Lung microvascular endothelial cell (primary cell): ENCODE measurements around the gene PCNX4. TPM values are rescaled to one million over a fixed set of nuclear protein-coding genes. Genes with fewer than 3 reads are reported as not detected.

Experiments
- DNase-seq, 2 donors: peaks; one replicate each; pipeline versions ENCODE4 v3.0.0 to v3.0.0-alpha.2; 2010; ENCODE audit warnings: low read depth in 2 of 2
- total RNA-seq: library from RNA; depleted of rRNA; stranded (reverse); fragments of >200 nt; gene quantifications from 2 replicates; pipeline ENCODE4 v1.2.1, GENCODE V29; 2014

The PCNX4 gene
- total RNA-seq, 1 donor from 2014 or later = 71.0 TPM

DNA sequence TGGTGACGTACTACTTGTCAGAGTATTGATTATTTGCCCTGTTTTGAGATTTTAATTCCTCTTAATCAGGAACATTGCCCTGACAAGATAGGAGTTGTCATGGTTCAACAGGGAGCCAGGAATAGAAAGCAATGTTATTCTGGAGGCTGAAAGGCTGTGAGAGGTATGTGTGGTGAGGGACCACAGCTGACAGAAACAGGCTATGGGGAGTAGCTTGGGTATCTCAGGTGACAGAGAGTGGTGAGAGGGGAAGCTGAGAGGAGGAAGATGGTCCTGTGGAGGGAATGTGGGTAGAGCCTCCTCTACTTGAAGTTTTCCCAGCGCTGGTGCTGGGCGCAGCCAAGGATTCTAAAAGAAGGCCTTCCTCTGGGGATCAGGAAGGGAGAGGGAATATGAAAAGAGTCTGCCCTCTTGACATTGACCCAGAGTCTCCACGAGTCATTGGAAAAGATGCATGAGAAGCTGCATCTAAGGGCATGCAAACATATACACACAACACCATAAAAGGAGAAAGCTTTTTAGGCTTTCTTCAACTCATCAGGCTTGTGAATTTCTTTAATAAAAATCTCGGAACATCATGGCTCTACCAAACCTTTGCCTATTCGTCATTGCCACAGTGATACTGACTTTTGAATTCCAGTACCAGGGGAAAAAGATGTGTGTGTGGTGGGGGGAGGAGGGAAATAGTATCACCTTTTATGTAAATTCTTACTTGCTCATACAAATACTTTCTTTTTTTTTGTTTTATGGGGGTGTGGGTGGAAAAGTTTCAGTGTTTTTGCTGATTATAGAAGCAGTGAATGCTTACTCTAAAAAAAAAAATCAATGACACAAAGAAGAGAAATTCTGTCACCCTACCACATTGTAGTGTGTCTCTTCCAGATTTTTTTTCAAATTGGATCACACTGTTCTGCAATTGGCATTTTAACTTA lies 113.4 kb downstream of the PCNX4 start:
- DNase-seq = no peak

DNA sequence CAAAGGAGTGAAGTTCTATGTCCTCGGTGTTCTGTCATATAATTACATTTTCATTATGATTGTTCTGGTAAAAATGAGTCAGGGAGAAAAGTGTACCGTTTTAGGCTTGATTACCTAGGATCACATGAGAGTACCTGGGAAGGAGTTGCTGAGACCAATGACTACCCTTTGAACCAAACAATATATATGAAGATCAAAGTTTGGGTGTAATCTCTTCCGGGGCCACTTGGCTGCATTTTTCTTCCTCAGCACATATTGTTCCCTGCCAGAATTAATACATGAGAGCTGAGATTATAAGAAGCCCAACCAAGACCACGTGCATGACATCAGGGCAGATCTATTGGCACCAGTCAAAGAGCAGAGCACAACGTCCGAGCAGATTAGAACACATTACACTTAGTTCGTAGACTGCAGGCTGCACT lies 114.5 kb downstream of the PCNX4 start:
- DNase-seq = no peak

DNA sequence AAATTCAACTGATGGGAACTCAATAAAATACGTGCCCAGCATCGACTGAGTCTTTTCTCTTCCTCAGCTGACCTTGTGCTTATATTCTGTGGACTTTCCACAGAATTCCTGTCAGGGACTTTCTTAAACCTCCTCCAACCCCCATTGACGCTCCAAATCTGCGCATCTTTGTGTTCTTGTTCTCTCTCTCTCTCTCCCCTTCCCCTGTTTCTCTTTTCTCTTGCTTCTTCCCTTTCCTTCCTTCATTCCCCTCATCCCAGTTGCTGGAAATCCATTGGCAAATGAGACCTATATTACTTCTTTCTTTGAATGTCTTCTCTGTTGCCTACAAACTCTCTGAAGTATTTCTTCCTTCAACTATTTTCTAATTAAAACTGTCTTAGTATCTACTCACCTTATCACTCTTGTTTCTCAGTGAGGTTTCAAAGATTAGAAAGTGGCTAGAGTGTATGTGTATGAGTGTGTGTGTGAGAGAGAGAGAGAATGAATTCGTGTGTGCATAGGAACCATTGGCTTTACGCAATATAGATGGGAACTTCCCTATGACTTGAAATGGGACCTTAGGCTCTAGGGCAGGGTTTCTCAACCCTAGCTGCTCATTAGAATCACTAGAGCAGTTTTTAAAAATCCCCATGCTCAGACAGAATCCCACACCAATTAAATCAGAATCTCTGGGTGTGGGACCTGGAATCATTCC lies 115.3 kb downstream of the PCNX4 start:
- DNase-seq = no peak

DNA sequence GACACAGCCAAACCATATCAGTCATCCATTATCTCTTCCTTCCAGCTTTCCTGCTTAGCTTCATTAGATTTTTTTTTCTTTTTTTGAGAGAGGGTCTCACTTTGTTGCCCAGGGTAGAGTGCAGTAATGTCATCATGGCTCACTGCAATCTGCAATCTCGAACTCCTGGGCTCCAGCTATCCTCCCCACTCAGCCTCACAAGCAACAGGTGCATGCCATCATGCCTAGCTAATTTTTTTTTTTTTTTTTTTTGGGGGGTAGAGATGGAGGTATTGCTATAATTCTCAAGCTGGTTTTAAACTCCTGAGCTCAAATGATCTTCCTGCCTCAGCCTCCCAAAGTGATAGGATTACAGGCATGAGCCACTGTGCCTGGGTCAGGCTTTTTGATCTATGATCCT lies 119.0 kb downstream of the PCNX4 start:
- DNase-seq = no peak

DNA sequence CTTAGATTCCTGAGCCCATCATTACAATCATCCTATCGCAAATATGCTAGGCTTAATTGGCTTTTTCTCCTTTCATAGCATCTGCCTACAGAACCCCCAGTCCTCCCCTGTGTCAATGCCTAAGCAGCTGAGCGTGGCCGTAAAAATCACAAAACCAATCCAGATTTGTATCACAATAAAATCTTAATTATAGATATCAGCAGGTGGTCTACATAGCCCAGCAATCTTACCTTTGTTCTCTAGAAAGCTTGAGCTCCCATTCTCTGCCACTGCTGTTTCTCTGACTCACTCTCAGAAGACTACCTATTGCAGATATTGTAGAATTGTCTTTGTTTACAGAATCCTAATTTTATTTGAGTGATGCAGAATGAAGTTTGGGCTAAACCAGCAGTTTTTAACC lies 119.4 kb downstream of the PCNX4 start:
- DNase-seq = no peak

DNA sequence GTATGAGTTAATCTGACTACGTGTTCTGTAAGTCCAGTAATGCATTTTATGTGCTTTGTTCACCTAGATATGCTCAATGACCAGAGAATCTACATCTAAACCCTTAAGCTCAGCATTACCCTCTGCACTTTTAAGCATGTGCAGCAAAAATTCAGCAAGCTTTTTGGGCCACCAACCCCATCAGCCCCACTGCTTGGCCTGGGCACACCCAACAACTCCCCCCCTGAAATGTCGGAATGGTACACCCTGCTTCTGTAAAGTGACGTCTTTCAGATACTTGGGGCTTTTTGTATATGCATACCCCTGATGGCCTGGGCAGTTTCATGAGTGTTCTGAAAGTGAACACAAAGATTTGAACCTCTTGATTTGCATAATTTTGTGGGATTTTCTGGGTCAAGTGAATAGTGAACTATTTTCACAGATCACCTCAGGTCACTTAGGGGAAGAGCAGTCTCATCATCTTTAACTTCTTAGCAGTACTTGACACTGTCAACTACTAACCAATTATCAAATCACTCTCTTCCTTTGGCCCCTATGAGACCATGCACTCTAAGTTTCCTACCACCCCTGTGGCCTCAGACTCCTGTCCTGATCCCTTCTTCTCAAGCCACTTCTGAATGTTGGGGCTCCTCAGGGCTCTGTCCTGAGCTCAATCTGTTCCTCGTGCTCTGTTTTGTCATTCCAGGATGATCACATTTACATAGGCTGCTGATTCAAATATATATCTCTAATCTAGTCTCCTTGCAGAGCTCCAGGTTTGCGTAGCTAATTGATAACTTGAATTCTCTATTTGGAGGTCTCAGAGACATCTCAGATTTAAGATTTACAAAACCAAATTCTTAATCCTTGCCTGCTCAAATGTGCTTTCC lies 121.0 kb downstream of the PCNX4 start:
- no peak for DNase-seq

DNA sequence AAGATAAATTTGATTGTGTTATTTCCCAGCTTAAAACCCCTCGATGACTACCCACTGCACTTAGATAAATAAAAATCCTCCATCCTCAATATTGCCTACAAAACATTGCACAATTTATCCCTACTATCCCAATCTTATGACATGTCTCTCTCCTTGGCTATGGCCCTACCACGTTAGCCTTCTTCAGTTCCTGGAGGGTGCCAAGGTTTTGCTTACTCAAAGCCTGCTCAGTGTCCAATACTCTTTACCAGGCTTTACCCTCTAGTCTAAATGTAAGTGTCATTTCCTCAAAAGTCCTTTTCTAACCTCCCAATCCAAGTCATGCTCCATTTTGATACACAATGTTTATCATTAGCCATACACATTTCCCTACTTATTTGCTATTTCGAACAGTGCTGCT lies 122.3 kb downstream of the PCNX4 start:
- DNase-seq = no peak

DNA sequence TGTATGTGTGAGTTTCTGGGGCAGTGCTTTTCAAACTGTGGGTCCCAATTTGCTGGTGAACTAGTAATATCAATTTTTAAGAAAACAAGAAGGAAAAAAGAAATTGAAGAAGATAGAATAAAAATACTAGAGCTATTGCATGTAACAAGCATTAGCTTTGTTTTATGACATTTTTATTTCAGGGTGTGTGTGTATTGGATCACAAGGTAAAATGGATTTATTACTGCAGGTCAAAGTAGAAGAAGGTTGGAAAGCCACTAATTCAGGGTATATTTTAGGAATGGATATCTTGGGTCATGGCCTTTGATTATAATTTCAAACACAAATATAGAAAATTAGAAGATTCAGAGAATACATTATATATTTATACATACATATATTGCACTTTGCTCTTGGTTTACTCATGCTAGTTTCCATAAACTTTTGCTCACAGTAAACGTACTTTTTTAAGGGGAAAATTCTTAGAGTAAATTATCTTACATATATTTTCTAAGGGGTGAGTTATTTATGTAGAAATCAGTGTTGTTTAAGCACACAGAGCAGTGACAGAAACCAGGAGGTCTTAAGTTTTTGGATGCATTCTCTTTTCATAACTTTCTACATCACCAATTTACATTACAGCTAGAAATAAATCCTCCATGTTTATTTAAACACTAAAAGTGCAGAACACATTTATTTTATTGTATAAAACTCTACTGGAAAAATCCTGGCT lies 122.8 kb downstream of the PCNX4 start:
- no peak for DNase-seq

DNA sequence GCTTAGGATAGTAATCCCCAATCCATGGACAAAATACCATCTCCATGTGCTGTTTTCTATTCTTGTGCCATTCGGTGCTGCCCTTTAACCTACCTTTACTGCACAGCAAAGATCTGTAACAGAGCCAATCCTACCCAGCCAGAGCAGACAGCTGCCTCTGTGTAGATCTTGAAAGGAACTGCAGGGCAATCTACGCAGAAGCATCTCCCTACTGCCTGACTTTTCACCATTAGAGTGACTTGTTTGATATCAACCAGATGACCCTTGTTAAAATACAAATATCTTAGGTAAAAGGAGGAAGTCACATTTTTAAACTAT lies 123.4 kb downstream of the PCNX4 start:
- no peak for DNase-seq

DNA sequence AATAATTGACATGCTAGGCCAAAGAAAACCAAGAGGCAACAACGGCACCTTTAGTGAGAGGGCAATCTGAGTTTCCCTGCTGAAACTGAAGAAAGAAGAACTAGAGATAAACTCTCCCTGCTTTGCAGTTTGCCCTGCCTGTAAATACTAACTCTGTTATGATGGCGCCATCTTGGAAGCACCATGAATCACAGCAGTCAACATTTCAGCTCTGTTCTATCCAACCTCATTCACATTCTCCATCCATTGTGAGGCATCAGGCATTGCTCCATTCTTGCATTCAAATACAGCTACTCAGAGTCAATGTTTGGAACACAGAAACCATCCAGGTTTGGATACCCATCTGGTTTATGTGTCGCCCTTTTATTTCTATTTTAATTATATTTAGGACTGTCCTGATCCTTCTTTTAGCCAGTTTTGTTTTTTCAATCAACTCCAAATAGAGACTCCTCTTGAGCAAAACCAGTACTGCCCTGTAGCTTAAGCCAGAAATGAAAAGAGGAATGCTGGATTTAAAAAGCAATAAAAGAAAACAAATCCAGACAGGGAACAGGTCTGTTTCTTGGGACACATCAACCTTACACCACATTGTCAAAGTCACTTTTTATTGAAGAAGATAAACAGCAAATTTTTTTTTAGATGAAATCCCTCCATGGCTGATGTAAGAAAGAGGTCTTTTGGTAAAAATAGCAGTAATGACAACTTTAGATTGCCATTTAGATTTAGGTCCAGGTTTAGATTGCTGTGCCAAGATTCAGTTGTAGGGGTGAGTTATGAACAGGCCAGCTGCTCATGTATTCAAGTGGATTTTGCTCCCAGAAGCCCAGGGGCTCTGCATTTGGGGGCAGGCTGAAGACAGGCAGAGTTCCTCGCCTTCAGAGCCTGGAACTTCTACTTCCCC lies 124.0 kb downstream of the PCNX4 start:
- DNase-seq = no peak

DNA sequence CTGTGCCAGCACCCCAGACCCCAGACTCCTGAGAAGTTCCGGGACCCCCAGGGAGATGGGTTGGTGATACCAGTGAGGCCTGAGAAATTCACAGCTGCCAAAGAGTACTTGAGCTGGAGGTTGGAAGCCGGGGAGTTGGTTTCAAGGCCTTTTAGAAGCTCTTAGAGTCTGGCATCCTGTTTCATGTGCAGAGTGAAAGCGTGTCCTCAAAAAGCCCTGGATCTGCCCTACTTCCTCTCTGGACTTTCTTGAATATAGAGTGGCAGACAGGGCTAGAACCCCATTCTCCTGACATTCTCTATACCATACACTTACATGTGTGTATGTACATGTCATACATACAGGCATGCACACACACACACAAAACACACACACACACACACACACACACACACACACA lies 126.0 kb downstream of the PCNX4 start:
- no peak for DNase-seq

Other genes with a start within 250 kb of the PCNX4 start
- under 0.01 TPM in 2 replicates for gene RTN1, start 221.1 kb upstream of the PCNX4 start, total RNA-seq
- not detected in 2 replicates for gene LRRC9, start 171.8 kb upstream of the PCNX4 start, total RNA-seq
- 71.7 and 123 TPM in 2 replicates for gene DHRS7, start 73.5 kb downstream of the PCNX4 start, total RNA-seq
- 10.2 and 13.5 TPM in 2 replicates for gene PPM1A, start 157.3 kb downstream of the PCNX4 start, total RNA-seq